Activated CD8-positive, alpha-beta memory T cell treated with anti-CD3 and anti-CD28 coated beads, Interleukin-2, amount 50 U/mL, for 4 hours (primary cell): ENCODE measurements around the gene M1AP.
"Not testable (repeated sequence)": the region's sequence is repeated elsewhere in the genome, so short reads cannot be mapped to it uniquely, and the experiment has no call there.

Experiments used
- DNase-seq: peaks from one replicate; pipeline ENCODE4 v3.0.0-alpha.2; 2020

M1AP gene

DNA sequence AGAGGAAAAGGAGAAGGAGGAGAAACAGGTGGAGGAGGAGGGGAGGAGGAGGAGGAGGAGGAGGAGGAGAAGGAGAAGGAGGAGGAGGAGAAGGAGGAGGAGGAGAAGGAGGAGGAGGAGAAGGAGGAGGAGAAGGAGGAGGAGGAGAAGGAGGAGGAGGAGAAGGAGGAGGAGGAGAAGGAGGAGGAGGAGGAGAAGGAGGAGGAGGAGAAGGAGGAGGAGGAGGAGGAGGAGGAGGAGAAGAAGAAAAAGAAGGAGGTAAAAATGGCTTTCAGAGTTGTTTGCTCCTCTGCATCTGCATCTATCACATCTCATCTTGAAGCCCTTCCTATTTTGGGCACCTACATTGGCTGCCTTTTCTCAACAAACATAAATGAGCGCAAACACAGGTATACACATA lies 87.1 kb downstream of the M1AP start:
- DNase-seq: not testable (repeated sequence)

DNA sequence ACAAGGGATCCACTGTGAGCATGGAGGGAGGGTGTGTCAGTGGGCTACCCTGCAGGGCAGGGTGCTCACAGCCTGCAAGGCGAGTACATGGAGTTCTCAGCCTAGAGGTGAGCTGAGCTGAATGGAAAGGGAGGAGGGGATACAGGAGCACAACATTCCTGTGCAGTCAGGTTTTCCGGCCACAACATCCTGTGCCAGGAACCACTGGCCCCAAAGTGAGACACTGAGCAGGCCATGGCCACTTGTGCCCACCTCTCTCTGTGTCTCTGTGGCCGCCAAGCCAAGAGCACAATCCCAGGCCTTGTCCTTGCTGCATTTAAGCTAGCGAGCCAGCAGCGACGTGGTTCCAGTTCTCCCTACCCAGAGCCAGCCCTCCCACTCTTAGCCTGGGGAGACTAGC lies 87.5 kb downstream of the M1AP start:
- no peak for DNase-seq

- DNase-seq: no peak
Measured at GRCh38 chr2:74559912-74560311, 88.2 kb downstream of the M1AP start.

DNA sequence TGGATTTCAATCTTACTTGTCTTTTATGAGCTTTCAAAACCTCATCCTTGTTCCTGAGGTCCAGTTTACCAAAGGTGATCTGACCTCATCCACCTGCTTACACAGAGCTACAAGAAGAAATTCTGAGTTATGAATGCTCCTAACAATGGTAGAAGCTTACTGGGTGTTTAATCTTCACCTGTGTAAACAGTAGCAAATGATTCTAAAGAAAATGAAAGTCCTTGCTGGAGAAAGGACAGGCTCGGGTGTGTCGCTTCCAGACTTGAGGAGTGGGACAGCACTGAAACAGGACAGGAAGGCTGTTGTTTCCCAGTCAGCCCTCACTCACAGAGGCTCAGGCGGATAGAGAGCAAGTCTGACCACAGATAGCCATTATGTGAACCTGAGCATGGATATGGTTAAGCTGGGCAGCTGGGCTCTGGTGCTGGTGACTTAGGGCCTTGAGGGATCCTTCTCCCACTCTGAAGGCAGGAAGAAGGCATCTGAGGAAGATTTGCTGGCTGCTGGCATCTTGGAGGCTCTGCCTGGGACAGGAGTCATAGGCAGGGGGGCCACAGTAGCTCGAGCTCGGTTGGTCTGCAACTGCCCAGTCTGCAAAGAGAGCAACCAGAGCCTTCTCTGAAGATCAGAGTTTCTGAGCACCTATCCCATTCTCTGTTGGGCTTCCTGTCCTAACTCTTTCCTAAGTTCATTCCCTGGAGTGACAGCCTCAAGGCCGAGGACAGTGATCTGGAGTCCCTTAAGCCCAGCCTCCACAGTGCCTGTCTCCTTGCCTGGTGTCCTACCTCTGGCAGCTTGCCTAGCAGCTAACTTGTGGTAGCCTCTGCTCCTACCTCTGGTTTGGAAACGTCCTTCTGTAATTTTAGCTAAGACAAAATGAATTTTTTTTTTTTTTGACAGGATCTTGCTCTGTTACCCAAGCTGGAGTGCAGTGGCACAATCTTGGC lies 89.6 kb downstream of the M1AP start:
- no peak for DNase-seq

DNA sequence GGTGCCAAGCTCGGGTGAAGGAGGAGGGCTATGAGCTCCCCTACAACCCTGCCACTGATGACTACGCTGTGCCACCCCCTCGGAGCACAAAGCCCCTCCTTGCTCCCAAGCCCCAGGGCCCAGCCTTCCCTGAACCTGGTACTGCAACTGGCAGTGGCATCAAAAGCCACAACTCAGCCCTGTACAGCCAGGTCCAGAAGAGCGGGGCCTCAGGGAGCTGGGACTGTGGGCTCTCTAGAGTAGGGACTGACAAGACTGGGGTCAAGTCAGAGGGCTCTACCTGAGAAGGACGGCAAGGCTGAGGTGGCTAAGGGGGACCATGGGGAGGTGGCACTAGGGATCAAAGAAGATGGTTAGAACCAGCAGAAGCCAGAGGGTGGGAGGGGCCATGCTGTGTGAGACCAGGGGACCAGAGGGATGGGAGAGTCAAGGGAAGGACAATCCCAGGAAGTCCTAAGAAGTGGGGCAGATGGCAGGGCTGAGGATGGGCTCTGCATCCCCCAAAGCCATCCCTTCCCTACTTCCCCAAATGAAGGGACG lies 91.2 kb downstream of the M1AP start:
- no peak for DNase-seq

GRCh38 chr2:74556159-74556558 lies 92.0 kb downstream of the M1AP start:
- DNase-seq: no peak

DNA sequence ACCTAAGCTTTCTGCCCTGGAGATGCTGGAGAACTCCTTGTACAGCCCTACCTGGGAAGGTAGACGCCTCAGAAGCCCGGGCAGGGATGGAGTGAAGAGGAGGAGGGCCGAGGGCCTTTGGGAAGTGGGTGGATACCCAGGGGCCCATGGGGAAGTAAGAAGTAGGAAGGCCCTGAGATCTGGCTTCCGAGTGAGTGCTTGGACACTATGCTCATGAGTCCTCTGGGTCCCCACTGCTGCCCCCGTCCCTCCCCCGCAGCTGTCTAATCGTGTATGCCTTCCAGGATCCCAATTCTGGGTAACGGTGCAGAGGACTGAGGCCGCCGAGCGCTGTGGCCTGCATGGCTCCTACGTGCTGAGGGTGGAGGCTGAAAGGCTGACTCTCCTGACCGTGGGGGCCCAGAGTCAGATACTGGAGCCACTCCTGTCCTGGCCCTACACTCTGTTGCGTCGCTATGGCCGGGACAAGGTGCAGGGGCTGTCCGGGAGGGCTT lies 92.5 kb downstream of the M1AP start:
- DNase-seq: no peak

DNA sequence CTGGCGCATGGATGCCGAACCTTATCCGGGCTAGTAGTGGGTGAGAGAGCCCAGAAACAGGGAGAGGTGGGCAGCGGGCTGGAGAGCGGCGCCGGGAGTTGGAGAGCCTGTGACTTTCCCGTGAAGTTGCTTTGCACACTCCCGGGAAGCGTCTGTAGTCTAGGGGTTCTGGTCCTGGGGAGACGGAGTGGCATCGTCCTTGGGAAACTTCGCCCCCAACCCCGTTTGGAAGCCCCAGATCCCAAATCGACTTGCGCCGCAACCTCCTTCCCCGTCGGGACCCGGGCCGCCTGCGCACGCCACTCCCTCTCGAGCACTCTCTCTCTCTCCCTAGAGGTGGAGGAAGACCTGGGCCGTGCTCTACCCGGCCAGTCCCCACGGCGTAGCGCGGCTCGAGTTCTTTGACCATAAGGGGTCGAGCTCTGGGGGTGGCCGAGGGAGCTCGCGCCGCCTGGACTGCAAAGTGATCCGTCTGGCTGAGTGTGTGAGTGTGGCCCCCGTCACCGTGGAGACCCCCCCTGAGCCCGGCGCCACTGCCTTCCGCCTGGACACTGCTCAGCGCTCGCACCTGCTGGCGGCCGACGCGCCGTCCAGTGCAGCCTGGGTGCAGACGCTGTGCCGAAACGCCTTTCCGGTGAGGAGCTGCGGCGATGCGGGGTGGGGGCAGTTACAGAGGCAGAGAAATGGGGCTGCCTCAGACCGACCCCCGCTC lies 93.2 kb downstream of the M1AP start:
- DNase-seq: peak; percentile 49

DNA sequence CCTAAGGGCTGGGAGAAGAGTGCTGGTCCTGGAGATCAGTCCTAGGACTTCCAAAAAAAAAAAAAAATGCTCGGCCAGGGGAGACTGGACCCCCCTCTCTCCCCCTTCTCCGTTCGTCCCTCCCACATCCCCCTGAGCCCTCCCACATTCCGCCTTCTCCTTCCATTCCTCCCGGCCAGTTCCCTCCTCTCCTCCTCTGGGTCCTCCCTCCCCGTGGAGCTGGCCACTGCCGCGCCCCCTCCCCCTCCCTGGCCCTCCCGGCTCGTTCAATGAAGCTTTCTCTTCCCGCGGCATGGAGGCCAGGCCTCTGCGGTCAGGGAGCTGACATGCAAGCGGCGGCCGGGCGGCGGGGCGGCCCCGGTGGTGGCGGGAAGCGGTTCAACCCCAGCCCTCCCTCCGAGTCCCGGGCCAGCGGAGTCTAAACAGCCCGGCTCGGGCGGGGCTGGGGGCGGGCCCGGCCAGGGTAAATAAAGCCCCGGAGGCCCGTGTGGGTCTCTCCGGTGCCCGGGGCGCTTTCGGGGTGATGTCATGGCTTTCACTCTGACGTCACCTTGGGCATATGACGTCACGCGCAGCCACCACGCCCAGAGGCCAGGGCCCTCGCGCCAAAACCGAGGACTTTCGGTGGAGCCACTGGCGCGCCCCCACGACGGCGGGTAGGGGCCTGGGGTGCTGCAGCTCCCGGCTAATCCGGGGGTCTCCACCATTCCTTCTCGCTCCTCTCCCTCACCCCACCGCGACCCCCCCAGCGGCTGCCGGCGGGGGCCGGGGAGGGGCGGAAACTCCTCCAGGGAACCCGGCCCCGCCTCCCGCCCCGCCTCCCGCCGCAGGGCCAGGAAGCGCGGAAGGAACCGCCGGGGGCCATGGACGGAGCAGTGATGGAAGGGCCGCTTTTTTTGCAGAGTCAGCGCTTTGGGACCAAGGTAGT lies 94.0 kb downstream of the M1AP start, which contains the start of the genes DOK1 and LOXL3:
DOK1 (plus strand) TSS at position 829 of the 928 bp plus-strand sequence; CDS start at position 864, 35 bp downstream.
LOXL3 (minus strand) TSS at position 51 of the 928 bp plus-strand sequence. CDS start 1,308 bp downstream, outside the sequence.
- DNase-seq: peak; percentile 79

GRCh38 chr2:74552914-74553811 lies 95.0 kb downstream of the M1AP start:
- DNase-seq: no peak

DNA sequence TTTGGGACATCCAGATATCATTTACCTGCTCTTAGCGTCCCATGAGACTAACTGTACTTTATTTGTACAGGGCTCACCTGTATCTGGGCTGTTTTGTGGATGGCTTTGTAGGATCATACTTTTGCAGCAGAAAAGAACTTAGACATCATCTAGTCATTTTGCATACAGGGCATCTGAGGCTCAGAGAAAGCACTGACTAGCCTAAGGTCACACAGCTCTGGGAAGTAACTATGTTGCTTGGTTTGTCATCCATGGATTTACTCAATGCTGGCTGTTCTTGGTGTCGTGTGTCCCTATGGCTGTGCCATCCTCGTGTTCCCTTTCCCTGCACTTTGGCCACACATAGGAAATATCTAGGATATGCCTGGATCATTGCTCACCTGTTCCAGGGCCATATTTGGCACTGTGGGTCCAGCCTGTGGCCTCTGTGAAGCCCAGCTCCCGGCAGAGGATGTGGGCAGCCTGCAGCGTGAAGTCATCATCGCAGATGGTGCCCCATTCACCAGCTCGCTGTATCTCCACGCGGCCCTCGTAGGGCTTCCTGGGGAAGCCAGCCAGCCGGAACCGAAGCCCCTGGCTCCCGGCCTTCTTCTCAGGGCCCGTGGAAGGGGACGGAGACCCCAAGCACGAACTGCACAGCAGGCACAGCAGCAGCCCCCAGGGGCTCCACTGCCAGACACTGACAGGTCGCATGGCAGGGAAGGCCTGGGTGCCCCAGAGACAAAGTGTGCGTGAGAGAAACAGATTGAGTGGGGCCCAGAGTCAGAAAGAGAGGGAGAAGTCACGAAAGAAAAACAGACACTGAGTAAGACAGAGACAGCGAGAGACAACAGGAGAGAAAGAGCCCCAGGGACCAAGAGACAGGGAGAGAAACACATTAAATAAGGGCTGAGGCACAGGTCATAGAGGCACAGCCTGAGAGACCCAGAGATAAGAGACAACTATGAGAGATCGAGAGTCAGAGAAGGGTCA lies 95.9 kb downstream of the M1AP start:
- DNase-seq: no peak

GRCh38 chr2:74551530-74551929 lies 96.6 kb downstream of the M1AP start:
- no peak for DNase-seq

DNA sequence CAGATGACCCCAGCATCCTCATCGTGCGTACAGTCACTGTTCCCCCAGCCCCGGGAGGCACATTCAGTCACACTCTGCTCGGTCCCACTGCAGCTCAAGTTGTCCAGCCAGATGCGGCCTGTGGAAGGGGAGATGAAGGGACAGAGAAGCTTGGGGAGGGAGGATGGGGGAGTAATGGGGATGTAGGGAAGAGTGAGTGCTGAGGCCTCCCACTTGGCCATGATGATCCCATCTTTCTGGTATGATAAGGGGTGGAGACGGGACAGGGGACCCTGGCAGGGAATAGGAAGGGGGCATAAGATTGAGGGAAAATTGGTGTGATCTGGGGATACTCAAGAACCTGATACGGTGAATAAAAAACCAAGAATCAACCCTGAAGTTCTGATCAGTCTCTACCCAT lies 97.9 kb downstream of the M1AP start:
- DNase-seq: no peak

GRCh38 chr2:74548900-74549826 lies 99.0 kb downstream of the M1AP start:
- no peak for DNase-seq

DNA sequence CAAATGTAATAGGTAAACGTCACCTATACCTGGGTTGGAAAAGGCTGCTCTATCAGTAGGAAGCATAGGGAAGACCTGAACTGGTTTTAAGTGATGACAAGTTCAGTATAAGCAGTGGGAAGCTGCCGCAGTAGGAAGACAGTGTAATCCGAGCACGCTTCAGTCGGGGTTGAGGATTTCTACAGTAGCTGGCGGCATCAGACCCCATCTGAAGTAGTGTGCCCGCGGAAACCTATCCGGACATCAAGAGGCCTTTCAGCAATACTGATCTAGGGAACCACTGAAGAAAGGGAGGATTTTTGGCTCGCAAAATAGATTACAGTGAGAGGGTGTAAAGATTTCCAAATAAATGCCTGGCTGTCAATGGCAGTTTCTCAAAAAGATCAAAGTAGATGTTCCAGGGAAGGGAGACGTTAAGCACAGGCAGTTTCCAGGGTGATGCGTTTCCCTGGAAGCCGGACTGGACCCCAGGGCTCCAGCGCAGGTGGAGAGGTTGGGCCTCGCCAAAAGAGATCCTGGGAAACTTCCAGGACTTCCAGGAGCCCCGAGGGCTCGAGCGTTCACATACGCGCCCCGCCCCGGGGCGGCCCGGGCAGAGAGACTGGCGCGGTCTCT lies 99.7 kb downstream of the M1AP start:
- no peak for DNase-seq

DNA sequence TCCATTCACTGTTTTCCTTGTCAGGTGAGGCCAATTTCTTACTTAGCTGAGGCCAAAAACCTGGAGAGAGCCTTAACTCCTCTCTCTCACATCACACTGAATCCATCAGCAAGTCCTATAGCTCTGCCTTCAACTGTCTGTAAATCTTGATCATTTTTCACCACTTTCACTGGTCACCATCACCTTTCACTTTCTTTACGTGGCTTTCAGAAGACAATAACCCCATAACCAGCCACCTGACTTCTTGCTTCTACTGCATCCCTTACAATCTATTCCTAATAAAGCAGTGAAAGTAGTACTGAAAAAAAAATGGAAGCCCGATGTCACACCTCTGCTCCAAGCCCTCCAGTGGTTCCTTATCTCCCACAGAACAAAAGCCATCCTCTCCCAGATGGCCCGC lies 102.1 kb downstream of the M1AP start:
- DNase-seq: no peak

DNA sequence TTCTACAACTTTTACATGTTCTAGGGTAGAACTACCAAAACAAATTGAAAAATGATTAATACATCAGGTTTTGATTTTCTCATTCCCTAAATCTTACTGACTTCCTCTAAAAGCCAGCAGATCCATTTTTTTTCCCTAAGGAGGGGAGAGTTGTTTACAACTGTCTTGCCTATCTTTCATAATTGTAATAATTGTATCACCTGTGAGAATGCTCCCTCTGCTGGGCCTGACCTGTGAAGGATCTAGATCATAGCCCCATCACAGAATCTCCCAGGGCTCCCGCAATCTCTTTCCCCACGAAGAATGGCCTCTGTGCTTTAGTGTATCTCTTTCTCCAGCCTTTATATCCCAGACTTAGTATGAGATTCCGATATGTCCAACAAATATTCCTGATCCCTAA lies 103.5 kb downstream of the M1AP start:
- no peak for DNase-seq

GRCh38 chr2:74542978-74543377 lies 105.2 kb downstream of the M1AP start:
- DNase-seq: no peak
